Activated CD8-positive, alpha-beta memory T cell treated with anti-CD3 and anti-CD28 coated beads for 24 hours (primary cell): ENCODE measurements around the gene PTPN13.

ENCODE experiments used
- DNase-seq: peaks from one replicate; pipeline ENCODE4 v3.0.0-alpha.2; 2020

PTPN13 gene

GRCh38 chr4:86593688-86594558, at the start of gene PTPN13:
Gene PTPN13, plus strand, starts transcription at chr4:86594315. Its CDS starts 40,942 bp downstream, at chr4:86635257.
- DNase-seq = peak; percentile 79

- no peak for DNase-seq
Observed at GRCh38 chr4:86547140-86547539, 47.0 kb upstream of the PTPN13 start.

- no peak for DNase-seq
Observed at GRCh38 chr4:86549163-86549788, 44.8 kb upstream of the PTPN13 start.

- DNase-seq = no peak
Observed at GRCh38 chr4:86551387-86551786, 42.7 kb upstream of the PTPN13 start.

- DNase-seq = no peak
Observed at GRCh38 chr4:86554646-86555045, 39.5 kb upstream of the PTPN13 start.

GRCh38 chr4:86556791-86557415, 37.2 kb upstream of the PTPN13 start:
- no peak for DNase-seq

- DNase-seq = no peak
Observed at GRCh38 chr4:86557526-86557925, 36.6 kb upstream of the PTPN13 start.

- no peak for DNase-seq
Observed at GRCh38 chr4:86558258-86558657, 35.9 kb upstream of the PTPN13 start.

- DNase-seq = no peak
Observed at GRCh38 chr4:86558797-86559196, 35.3 kb upstream of the PTPN13 start.

- no peak for DNase-seq
Observed at GRCh38 chr4:86560447-86560846, 33.7 kb upstream of the PTPN13 start.

GRCh38 chr4:86561256-86561655, 32.9 kb upstream of the PTPN13 start:
- DNase-seq = no peak

GRCh38 chr4:86563416-86563815, 30.7 kb upstream of the PTPN13 start:
- no peak for DNase-seq

- no peak for DNase-seq
Observed at GRCh38 chr4:86564795-86565194, 29.3 kb upstream of the PTPN13 start.

GRCh38 chr4:86565651-86566050, 28.5 kb upstream of the PTPN13 start:
- DNase-seq = no peak

- DNase-seq = no peak
Observed at GRCh38 chr4:86569103-86569870, 24.8 kb upstream of the PTPN13 start.

- no peak for DNase-seq
Observed at GRCh38 chr4:86579941-86580340, 14.2 kb upstream of the PTPN13 start.

GRCh38 chr4:86582410-86582809, 11.7 kb upstream of the PTPN13 start:
- no peak for DNase-seq

- no peak for DNase-seq
Observed at GRCh38 chr4:86586160-86586572, 7.9 kb upstream of the PTPN13 start.

- DNase-seq = no peak
Observed at GRCh38 chr4:86586626-86587380, 7.3 kb upstream of the PTPN13 start.

GRCh38 chr4:86587381-86588140, 6.6 kb upstream of the PTPN13 start:
- DNase-seq = no peak

- DNase-seq = no peak
Observed at GRCh38 chr4:86592553-86593249, 1.4 kb upstream of the PTPN13 start.
